HG02642 (cell line): ENCODE measurements around the gene LY6G6F.

ENCODE experiments used
- ATAC-seq: cut with Tn5 transposase; IDR thresholded peaks from one replicate; pipeline ENCODE4 v1.9.1; 2021; ENCODE audit warnings: mild to moderate bottlenecking; ENCODE audit not compliant: unreplicated experiment, poor library complexity

Gene LY6G6F

DNA sequence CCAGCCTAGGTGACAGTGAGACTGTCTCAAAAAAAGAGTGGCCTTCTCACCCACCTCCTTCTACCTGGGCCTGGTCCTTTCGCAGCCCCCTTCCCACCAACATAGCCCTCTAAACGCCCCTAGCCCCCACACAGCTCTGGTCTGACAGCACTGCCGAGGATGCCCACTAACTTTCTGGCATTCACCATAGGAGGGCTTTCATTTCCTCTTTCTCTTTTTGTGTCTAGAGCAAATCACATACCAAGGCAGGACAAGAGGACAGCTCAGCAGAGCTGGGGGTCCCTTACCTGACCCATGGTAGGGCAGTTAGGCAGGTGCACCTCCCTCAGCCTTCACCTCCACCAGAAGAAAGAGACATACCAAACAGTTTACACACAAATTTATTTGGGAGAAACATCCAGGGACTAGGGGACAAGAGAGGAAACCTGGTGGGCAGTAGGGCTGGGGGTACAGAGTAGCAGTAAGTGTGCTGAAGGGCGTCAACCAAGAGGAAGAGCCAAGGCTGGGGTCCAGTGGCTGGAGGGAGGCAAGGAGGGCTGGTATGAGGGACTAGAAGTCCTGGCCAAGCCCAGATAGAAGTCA lies 30.3 kb upstream of the LY6G6F start:
- ATAC-seq, result no peak

DNA sequence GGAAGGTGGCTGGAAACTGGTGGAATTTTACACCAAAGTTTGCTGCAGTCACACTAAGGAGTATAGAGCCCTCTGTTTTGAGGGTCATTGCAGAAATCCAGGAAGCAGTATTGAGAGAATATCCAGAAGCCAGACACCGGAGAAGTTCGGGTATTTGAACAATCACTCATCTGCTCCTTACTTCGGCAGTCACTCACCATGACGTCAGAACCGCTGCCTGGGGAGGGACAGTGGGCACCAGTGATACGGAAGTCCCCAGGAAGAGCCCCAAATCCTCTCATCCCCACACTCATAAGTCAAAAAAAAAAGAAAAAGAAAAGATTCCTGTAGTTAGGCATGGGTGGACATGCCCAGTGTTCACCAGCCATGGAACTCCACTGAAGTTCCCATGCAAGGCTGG lies 29.8 kb upstream of the LY6G6F start:
- no peak for ATAC-seq

DNA sequence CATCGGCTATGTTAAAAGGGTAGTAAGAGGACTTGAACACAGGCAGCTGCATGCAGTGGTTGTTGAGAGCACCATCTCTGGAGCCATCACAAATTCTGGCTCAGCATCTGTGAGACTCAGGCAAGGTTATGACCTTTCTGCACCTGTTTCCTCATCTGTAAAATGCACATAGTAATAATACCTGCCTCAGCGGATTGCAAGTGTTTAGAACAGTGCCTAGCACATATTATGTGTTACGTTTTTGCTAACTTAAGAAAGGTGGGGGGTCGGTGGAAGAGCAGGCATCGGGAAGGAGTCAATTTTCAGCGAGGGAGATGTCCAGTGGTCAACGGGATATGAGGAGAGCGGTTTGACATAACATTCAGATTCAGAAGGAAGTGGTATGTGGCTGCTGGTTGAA lies 28.7 kb upstream of the LY6G6F start:
- ATAC-seq, result no peak

DNA sequence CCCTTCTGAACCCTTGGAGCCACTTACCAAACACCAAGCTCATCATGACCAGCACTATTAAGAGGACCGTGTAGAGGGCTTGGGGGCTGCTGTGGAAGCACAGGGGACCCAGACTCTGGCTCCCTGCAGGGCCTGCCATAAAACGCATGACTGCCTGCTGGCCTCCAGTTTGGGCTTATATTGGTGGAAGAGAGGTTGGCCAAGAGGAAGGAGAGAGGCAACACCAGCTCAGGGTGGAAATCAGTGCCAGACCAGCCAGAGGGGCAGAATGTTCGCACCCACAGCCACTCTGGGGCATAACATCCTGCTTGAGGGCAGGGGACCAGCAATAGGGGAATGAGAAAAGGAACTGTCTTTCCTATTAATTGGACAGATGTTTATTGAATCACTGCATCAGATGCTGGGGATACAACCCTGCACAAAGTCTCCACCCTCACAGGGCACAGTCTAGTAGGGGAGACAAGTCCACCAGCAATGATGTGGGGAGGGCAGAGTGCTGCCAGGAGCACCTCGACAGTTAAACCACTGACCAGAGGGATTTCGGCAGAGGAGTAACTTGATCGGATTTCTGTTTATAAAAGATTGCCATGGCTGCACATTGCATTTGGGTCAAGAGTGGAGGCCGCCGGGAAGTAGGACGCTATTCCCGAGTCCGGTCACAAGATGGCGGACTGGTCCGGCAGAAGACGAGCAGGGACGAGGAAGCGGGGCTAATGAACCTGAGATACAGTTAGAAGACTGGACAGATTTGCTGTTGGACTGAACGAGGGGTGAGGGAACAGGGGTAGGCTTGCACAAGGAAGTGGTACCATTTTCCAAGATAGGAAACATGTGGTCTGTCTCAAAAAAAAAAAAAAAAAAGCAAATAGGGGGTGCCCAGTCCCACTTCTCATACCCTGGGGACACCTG lies 26.2 kb upstream of the LY6G6F start, which contains the start of gene LY6G5C:
Gene LY6G5C, minus strand, starts transcription at position 842 of the 909 bp plus-strand sequence. Its CDS starts 694 bp downstream, at position 148.
- ATAC-seq, result peak; percentile 53

DNA sequence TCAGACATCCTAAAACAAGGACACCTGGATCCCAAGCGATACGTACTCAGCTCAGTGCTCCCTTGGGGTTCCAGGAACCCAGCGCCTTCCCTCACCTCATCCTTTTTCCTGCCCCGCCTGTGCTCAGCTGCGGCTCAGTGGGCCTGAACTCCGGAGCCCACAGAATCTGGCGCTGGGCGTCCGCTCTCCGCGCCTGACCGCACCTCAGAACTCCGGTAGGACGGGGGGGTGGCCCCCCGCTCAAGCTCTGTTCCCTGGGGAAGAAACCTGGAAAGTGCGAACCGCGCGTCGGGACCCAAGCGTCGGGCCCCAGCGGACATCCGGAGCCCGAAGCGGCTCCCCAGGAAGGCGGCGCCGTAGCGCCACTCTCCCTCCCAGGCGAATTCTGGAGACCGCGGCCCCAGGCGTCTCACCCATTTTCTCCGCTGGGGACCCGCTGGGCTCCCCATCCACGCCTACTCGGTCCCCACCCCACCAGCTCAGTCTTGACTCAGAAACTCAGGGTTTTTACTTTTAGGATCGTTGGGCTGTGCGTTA lies 25.5 kb upstream of the LY6G6F start:
- ATAC-seq, result peak; percentile 33

DNA sequence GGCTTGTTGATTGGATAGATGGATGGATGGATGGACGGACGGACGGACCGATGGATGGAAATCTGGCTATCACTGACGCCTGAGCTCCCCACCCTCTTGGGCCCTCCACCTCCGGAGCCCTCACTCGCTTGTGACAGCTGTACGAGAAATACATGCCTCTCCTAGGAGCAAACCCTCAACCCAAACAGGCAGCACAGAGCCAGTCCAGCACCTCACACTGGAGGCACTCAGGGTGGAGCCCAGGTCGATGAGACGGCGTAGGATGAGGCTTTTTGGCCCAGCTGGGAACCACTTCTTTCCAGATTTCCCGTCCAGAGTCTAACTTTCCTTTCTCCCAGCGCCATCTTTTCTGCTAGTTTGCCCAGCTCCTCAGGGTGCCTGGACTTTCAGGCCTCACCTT lies 23.1 kb upstream of the LY6G6F start:
- ATAC-seq, result no peak

DNA sequence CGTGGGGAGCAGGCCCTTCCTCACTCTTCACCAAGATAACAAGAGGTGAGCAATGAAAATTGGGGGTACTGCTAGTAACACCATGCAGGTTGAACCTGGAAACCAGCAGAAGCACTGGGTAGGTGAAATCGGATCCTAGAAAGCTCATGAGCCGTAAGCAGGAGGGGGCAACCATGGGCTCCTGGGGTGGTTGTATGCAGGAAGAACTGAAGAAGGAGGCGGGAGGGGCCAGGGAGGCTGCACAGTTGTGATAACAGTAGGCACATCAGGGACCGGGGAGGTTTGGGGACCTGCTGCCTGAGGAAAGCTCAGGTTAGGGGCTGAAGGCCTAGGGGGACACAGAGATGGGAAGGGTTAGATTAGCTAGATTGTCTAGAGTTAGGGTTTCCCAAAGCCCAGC lies 20.2 kb upstream of the LY6G6F start:
- ATAC-seq, result no peak

DNA sequence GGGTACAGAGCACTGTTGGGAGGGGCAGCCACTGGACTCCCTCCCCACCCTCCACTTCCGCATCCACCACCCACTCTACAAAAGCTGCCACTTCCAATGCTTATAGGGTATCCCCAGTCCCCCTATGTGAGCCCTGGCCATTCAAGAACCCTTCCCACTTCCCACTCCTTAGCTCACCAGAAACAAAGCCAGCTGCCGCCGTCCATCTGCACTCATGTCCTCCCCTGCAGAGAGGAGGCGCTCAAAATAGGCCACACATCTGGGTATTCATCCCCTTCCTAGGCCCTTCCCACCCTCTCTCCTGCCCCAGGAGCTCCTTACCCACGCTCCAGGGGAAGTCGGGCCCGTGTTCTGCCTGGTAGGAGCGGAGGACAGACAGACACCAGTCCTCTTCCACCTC lies 19.3 kb upstream of the LY6G6F start:
- ATAC-seq, result no peak

DNA sequence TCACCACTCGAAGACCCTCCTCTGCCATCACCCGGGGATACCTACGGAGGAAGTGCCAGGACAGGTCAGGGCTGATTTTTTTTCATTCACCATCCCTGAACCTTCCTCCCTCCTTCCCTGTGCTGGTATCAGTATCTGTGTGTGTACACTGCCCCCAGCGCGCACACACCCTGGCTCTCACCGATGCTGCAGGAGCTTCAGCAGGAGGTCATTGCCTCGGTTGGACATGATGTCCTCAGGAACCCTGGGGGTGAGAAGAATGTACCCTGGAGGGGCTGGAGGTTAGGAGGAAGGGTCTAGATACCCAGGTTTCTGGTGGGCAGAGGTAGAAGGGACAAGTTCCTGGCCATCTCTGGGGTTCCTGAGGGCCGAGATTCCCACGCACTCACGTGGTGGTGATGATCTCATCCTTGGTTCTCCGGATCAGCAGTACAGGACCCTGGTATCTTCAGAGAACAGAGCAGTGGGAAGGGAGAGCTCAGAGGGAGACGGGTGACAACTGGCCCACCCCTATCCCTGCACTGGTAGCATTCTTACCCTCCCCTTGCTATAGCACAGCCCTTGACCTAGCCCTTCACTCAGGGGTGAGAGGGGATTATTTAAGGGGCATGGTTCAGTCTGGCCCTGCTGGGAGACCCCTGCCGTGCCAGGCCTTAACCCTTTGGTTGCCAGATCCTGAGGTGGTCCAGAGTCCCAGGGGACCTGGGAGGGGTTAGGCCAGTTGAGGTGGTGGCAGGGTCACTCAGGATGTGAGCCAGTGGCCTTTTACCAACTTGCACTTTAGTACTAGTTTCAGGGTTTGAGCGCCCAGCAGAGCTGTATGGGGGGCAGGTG lies 18.6 kb upstream of the LY6G6F start:
- no peak for ATAC-seq

DNA sequence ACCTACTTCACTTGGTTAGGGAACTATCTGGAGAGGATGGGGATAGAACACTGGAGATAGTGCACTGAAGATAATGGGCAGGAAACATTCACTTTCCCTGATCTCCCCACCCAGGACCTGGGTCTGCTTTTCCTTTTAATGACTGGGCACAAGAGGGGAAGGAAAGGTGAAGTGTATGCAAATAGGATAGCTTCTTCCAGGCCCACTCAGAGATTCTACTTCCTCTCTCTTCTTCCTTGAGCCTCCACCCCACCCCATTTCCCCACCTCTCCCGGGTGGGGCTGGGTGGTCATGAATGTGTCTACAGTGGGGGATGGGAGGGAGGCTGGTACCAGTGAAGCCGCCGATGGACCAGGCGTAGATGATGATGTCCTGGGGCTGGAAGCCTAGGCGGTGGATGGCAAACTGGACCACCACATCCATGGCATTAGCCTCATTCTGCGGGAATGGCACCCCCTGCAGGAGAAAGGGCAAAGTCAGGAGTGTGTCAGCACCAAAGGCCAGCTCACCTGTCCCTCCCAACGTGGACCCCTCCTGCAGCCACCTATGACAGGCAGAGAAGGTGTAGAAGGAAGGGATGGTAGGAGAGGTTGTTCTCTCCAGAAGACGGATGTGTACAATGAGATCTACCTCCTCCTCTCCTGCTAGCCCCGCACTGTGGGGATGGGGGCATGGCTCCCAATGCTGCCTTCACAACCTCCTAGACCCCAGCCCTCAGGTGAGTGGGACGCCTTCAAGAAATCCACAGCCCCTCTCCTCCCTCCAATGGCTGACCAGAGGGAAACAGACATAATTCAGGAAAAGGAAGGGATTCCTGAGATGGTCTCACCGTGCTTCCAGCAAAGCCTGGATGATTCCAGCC lies 17.2 kb upstream of the LY6G6F start:
- no peak for ATAC-seq

DNA sequence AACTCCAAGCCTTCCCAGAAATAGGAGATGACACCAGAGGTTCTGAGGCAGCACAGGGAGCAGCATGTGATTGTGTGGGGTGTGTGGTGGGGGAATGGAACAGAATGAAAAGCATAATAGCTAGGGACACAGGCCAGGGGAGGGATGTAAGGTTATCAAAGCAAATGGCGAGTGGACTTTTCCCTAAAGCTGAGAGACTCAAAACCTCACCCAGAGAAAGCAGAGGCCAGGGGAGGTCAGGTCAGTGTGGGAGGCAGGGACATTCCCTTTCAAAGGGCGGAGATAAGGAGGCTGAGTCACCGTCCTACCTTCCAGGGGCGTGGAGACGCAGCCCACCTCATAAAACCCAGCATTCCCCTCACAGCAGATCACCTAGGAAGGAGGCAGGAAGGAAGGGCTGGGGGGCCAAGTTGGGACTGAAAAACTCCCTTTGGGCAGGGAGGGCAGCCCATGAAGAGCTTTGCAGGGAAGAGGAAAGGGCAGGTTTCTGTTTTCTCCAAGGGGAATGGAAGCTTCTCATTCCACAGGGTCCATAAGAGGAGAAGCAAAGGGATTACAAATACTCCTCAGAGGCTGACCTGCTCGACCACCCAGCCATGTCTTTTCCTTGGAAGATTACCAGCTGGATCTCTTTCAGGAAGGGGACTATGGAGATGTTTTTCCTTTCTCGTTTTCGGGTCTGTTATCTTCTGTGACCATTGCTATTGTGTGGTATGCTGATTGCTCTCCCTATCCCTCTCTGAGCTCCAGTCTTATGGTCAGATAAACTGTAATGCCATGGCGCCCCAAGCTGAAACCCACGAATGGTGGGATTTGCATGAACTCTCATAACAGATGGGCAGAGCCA lies 16.2 kb upstream of the LY6G6F start:
- ATAC-seq, result no peak

DNA sequence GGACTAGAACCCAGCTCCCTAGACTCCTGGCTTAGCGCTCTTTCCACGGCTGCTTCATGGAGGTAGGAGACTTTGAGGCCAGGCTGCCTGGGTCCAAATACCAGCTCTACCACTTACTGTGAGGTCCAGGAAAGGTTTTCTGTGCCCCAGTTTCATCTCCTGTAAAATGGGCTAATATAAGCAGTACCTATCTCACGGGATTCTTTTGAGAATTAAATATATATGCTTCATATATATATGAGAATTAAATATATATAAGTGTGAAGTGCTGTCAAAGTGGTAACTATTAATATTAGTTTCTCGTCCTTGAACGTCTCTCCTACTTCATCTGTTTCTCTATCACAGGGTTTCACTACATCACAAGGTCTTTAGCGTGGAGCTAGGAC lies 15.6 kb upstream of the LY6G6F start:
- no peak for ATAC-seq

DNA sequence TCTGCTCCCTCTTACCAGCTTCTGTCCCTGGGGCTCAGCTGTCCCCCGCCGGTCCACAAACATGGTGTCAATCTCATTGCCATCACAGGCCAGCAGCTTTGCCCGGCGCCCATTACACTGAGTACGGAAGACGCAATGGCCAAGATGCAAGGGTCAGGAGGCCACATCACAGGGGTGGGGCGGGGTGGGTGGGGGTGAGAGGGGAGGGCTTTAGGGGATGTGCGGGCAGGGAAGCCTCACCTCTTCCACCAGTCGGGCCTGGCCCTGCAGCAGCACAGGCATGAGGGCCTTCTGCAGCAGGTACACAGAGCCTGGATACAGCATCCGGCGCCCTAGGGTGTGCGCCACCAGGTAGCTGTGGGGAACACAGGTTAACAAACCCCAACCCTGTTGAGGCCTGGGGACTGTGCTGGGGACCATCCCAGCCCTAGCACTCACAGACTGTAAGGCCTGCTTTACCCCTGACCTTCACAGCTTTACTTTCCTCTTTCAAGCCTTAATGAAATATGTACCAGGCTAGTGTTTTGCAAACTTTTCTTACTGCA lies 15.0 kb upstream of the LY6G6F start:
- ATAC-seq, result no peak

DNA sequence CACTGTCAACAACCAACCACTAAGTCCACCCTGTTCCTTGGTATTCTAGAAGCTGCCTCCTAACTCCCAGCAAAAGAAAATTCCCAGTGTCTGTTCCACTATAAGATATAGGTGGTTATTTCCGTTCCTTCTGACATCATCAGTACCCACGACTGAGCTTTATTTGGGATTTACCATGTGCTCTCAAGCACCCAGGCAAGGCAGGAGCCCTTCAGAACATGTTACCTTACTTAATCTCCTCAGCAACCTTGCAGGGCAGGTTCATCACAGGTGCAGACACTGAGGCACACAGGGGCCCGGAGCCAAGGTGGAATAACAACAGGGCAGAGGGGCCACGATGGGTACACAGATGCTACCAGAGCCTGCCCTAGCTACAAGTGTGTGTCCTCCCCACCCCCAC lies 14.3 kb upstream of the LY6G6F start:
- no peak for ATAC-seq

DNA sequence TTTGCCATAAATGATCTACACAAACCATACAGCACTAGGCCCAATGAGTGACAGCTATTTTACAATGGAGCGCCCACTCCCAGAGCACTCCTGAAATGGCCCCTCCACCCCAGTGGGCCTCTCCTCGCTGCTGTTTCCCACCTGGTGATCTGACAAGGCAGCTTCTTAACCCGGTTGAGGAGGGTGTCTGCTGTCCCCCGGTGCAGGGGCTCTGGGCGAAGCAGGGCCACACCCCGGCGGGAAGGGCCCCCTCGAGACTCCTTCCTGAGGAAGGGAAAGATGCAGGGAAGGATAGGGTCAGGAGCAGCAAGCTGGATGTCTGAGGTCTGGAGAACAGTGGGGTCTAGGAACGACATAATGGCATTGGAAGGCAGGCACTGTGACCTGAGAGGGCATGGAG lies 13.8 kb upstream of the LY6G6F start:
- ATAC-seq, result no peak

DNA sequence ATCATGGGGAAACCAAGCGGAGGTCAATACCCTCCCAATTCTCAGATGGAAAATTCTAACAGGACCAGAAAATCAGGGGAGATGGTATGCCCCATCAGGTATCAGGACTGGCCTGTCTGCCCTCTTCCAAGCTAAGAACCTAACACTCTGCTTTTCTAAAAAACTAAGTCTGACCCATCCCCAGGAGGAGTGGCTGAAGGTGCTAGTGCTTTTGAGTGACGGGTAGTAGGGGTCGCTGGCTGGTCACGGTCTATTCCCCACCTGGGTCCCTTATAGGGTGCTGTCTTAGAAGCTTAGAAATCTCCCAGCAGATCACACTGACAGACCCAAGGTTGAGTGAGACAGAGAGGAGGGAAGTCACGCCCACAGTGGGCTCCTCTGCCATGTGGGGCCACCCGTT lies 13.1 kb upstream of the LY6G6F start:
- ATAC-seq, result no peak

DNA sequence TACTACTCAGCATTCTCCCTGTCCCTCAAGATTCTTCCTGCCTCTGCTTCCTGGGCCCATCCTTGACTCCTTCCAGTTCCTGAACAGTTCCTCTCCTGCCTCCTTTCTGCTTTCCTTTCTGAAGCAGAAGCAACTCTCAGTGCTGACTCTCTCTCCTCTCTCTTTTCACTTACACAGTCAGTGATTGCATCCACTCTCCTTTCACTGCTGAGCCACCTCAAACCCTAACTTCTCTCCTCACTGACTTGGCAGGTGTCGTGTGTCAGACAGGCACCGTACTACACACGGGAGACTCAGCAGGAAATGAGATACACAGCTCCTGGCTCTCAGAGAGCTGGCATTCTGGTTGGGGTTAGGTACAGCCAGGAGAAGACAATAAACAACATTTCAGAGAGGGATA lies 9.1 kb upstream of the LY6G6F start:
- no peak for ATAC-seq

DNA sequence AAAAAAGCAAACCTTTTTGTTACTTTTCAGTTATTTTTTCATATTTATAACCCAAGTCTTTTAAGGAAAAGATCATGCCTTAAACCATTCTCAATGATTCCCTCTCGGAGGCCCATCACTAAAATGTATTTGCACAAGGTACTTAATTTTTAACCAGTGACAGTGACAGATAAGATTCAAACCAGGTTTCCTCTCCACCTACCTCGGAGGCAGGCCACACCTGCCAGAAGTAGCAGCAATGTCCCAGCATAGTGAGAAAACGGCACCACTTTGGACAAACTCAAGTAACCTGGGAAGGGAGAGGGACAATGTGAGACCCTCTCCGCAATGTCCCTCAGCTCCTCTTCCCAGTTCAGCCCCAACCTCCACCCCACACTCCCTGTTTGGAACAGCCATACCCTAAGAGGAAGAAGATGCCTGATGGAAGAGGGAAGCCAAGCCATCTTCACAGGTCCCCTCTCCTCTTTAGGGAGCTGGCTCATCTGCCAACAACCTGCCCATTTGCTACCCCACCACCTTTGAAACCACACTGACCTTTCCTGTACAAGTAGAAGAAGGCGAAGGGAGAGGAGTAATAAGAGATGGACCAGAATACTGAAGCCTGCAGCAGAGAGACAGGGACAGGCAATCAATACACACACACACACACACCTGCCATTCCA lies 5.8 kb upstream of the LY6G6F start:
- ATAC-seq, result no peak
